NCI-H2227 (cell line): ENCODE data around the gene ABCA9.
"Not testable (repeated sequence)": the region's sequence is repeated elsewhere in the genome, so short reads cannot be mapped to it uniquely, and the experiment has no call there.

Experiments
- DNase-seq: peaks from one replicate; lab custom pipeline; 2025; ENCODE audit not compliant: unreplicated experiment; lab: John Stamatoyannopoulos, UW

ABCA9 gene, protein sequence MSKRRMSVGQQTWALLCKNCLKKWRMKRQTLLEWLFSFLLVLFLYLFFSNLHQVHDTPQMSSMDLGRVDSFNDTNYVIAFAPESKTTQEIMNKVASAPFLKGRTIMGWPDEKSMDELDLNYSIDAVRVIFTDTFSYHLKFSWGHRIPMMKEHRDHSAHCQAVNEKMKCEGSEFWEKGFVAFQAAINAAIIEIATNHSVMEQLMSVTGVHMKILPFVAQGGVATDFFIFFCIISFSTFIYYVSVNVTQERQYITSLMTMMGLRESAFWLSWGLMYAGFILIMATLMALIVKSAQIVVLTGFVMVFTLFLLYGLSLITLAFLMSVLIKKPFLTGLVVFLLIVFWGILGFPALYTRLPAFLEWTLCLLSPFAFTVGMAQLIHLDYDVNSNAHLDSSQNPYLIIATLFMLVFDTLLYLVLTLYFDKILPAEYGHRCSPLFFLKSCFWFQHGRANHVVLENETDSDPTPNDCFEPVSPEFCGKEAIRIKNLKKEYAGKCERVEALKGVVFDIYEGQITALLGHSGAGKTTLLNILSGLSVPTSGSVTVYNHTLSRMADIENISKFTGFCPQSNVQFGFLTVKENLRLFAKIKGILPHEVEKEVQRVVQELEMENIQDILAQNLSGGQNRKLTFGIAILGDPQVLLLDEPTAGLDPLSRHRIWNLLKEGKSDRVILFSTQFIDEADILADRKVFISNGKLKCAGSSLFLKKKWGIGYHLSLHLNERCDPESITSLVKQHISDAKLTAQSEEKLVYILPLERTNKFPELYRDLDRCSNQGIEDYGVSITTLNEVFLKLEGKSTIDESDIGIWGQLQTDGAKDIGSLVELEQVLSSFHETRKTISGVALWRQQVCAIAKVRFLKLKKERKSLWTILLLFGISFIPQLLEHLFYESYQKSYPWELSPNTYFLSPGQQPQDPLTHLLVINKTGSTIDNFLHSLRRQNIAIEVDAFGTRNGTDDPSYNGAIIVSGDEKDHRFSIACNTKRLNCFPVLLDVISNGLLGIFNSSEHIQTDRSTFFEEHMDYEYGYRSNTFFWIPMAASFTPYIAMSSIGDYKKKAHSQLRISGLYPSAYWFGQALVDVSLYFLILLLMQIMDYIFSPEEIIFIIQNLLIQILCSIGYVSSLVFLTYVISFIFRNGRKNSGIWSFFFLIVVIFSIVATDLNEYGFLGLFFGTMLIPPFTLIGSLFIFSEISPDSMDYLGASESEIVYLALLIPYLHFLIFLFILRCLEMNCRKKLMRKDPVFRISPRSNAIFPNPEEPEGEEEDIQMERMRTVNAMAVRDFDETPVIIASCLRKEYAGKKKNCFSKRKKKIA (N-terminal part only)

DNA sequence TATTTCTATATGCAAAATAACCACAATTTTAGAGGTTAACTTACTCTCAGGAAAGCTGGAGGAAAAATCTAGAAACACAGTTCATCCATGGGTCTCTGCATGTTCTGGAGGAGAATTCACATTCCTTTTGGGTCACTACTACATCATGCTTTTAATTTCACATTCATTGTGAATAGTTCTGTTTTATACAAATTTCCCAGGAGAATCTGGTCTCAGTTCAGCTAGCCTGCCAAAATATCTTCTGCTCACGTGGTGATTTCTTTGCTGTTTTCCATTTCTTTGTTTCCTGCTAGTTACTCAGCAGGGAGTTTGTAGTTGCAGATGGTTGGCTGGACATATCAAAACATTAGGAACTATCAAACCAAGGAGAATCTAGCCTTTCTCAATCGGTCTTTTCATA, at the start of gene ABCA9:
Gene ABCA9, minus strand, starts transcription at position 106 of the 400 bp plus-strand sequence. CDS start 9,801 bp downstream, outside the sequence.
- DNase-seq, result no peak

DNA sequence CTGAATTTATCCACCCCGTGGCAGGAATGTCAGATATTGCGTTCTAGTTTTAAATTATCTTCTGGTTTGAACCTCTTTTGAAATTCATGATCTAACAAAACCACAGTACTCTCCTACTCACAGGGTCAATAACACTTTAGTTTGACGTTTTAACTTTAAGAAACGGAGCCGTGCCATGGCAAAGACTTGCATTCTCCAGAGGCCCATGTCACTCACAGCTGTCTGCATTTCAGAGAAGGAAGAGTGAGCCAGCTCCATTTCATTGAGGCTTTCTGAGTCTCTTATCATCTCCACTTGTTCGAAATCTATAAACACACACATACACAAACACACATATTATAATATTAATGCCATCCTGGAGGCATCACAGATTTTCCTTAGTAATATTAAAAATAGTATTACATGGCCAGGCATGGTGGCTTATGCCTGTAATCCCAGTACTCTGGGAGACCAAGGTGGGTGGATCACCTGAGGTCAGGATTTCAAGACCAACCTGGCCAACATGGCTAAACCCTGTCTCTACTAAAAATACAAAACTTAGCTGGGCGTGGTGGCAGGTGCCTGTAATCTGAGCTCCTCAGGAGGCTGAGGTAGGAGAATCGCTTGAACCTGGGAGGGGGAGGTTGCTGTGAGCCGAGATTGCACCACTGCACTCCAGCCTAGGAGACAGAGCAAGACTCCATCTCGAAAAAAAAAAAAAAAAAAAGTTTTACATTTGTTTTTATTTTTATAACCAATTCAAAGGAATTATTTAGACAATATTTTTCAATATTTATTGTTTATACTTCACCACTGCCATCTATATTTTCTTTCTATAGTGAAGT, 45.4 kb upstream of the ABCA9 start:
- no peak for DNase-seq

DNA sequence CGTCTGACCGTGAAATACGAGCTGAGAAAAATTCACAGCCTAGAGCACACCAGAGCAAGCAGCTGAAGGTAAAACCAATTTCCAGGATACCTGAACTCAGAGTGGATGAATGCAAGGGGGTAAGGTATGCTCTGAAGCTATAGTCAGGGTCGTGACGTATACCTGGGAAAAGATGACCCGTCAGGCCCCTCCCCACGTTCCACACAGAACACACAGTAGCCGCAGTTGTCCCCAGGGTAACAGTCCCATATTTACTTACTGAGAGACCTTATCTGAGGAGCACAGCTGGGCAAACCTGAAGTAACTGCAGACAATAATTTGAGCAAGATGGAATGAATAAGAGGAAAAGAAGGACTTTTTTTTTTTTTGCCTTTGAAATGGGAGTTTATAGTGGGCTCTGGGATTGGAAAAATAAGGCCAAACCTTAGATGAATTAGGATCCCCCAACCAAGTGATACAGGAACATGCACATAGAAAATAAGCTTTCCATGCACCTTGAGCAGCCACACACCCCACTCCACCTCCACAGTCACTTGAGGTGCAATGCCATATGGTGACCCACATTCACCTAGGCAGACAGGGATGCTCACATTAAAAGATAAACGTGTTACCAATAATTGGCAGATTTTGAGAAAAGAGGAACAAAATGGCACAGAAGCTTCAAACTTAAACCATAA, 43.0 kb upstream of the ABCA9 start:
- no peak for DNase-seq

DNA sequence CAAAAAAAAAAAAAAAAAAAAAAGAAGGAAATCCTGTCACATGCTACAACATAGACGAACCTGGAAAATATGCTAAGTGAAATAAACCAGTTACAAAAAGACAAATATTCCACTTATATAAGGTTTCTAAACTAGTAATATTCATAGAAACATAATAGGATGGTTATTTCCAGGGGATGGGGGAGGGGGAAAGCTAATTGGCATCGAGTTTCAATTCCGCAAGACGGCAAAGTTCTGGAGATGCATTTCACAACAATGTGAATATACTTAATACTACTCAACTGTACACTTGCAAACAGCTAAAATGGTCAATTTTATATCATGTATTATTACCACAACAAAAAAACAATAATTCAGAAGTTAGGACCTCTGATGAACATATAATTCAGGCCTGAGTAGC, 37.9 kb upstream of the ABCA9 start:
- no peak for DNase-seq

DNA sequence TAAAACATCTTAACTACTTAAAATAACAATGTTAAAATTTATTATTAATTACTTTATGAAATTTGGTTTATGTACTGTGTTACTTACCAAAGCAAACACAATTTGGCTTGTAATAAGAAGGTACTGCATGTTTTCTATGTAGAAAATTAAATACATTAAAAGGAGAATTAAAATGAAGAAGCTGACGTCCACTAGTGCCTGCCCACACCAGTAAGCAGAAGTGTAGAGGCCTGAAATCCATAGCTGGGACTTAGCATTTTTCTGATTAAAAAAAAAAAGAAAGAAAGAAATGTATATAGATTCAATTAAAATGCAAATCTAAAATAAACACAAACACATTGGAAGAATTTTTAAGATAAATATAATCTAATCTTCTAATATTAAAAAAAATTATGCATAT, 35.8 kb upstream of the ABCA9 start:
- no peak for DNase-seq

DNA sequence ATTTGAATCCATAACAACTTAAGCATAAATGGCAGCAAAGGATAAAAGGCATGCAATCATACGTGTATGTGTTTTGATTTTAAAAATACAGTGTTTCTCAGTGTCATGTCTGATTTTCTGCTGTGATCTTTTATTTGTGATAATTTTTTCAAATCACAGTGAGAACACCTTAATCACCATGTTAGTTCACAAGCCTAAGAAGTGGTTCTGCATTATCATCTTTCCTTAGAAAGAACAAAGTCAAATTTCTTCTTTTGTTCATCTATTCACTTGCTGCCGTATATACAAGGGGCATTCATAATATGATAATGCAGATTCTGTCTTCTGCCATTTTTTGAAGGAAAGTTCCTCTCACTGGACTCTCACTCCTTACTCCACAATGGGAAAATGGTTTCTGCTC, 33.3 kb upstream of the ABCA9 start:
- DNase-seq, result no peak

DNA sequence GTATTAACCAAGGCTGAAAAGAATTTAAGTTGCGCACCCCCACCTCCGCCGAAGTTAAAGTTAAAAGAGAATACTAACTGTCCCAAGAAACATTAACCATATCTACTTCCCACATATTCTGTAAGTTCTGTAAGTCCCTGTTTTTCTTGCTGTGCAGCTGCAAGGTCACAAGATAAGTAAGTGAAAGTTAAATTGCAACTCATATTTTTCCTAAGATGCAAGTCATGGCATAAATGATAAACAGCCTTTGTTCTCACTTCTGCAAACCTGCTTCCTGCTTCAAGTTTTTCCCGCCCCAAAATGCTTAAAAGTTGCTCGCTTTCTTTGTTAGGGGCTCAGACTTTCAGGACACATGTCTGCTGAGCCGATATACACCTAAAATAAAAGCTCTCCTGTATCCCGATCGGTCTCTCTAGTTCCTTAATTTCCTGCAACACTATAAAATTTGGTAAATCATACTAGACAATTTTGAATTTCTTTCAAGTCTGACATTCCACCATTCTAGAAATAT, 32.6 kb upstream of the ABCA9 start:
- DNase-seq, result no peak

DNA sequence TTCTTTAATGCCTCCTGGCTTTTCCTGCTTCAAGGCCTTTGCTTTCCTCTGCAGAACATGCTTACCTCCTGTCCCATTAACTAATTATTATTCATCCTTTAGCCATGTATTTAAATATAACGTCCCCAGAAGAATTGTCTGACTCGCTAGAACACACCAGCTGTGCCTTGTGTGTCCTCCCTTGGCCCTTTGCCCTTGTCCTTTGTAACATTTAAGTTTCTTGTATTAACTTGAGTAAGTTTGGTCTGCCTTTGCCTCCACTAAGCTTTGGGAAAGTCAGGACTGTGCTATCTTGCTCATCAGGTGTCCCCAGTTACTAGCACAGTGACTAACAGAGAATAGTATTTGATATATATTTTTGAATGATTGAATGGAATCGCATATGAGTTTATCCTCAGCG, 29.6 kb upstream of the ABCA9 start:
- DNase-seq, result no peak

DNA sequence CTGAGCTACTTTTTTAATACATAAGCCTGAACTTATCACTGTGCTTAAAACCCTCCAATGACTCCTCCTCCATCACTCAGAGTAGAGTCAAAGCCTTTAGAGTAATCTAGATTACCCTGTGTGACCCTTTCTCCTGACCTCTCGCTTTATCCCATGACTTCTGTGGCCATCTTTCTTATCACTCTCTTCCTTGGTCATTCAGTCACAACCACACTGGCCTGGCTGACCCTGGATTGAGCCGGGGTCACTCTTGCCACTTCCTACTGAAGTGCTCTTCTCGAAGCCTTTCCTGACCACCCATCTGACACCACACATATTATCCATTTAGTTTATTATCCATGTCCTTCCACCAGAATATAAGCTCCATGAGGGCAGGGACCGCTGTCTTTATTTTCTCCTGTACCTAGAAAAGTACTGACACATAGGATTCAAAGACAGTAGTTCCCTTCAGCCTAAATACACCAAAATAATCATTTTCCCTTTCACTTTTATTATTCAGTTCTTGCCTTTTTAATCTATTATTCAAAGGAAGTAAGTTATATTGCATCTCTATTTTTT, 28.0 kb upstream of the ABCA9 start:
- DNase-seq, result no peak

DNA sequence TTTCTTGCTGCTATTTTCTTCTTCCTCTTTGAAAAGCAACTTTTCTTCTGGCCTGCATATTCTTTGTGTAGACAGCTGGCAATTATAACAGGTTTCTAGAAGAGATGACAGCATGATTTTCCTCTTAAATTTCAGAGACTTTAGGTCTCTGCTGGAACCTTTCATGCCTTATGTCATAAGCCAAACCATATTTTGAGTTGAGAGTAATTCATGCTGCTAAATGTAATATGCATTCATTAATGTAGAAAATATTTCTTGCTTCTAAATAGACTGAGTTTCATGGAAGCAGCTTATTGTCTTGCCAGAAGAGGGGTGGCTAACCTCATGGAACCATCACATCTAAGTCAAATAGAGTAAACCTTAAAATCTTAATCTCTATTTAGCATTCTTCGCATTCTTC, 25.9 kb upstream of the ABCA9 start:
- DNase-seq, result no peak

DNA sequence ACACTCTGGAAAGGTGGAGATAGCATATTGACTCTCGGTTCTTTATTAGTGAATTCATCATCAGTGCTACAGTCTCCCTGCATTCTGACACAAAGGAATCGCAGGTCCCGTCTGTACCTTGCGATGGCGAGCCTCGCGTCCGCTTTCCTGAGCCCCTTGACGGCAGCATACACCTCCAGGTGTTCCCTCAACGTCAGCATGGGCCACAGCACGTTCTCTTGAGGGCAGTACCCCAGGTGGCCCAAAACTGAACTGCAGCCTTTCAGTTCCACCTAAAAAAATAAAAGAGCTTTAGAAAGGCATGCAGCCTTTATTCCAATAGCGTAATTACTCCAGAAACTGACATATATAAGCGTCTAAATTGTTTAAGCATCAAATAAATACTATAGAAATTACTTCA, 24.2 kb upstream of the ABCA9 start:
- DNase-seq, result no peak

DNA sequence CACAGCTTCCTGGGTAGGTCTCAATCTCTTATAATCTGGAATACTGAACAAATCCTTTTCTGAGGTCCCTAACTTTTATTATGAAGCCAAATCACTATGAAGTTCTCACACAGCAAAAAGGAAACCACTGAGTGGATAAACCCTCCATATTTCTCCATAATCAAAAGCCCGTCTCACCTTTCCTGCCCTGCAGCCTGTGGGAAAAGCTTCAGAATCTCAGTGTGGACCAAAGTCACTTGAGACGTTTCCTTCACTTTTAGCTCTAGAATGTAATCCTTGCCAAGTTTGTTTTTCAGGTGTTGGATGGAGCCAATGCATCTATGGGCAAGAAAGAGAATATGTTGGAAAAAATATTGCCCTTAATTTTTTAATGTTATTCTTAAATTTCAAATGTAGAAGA, 22.0 kb upstream of the ABCA9 start:
- no peak for DNase-seq

DNA sequence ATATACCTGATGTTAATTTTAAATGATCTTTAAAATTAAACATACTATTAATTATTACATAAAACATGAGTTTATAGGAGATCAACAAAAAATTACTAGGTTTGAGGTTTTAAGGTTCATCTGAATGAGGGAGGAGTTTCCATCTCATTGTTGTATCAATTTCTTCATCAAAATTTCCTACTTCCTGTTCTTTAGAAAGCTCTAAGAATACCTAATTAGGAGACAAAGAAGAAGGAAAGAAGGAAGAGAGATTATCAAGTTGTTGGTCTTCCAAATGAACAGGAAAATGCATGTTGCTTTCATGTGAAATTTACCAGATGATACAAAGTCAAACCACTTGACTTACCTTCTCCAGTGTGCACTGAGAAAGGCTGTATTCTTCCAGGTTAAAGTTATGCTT, 18.1 kb upstream of the ABCA9 start:
- DNase-seq, result no peak

DNA sequence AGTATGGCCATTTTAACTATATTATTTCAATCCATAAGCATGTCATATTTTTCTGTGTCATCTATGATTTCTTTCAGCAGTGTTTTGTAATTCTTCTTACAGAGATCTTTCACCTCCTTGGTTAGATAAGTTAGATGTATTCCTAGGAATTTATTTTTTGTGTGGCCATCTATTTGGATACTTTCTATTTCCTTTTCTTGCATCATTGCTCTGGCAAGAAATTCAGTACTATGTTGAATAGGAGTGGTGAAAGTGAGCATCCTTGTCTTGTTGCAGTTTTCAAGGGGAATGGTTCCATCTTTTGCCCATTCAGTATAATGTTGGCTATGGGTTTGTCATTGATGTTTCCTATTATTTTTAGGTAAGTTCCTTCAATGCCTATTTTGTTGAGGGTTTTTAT, 15.1 kb upstream of the ABCA9 start:
- no peak for DNase-seq

DNA sequence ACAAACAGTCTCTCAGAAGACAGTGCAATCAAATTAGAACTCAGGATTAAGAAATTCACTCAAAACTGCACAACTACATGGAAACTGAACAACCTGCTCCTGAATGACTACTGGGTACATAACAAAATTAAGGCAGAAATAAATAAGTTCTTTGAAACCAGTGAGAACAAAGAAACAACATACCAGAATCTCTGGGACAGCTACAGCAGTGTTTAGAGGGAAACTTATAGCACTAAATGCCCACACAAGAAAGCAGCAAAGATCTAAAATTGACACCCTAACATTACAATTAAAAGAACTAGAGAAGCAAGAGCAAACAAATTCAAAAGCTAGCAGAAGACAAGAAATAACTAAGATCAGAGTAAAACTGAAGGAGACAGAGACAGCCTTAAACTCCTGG, 12.7 kb upstream of the ABCA9 start:
- DNase-seq, result not testable (repeated sequence)

DNA sequence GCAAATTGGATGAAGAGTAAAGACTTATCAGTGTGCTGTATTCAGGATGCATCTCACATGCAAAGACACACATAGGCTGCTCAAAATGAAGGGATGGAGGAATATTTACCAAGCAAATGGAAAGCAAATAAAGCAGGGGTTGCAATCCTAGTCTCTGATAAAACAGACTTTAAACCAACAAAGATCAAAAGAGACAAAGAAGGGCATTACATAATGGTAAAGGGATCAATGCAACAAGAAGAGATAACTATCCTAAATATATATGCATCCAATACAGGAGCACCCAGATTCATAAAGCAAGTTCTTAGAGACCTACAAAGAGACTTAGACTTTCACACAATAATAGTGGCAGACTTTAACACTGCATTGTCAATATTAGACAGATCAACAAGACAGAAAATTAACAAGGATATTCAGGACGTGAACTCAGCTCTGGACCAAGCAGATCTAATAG, 12.1 kb upstream of the ABCA9 start:
- not testable (repeated sequence) for DNase-seq

DNA sequence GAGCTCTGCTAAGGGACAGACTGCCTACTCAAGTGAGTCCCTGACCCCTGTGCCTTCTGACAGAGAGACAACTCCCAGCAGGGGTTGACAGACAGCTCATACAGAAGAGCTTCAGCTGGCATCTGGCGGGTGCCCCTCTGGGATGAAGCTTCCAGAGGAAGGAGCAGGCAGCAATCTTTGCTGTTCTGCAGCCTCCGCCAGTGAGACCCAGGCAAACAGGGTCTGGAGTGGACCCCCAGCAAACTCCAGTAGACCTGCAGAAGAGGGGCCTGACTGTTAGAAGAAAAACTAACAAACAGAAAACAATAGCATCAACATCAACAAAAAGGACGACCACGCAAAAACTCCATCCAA, 10.5 kb upstream of the ABCA9 start:
- DNase-seq, result not testable (repeated sequence)

DNA sequence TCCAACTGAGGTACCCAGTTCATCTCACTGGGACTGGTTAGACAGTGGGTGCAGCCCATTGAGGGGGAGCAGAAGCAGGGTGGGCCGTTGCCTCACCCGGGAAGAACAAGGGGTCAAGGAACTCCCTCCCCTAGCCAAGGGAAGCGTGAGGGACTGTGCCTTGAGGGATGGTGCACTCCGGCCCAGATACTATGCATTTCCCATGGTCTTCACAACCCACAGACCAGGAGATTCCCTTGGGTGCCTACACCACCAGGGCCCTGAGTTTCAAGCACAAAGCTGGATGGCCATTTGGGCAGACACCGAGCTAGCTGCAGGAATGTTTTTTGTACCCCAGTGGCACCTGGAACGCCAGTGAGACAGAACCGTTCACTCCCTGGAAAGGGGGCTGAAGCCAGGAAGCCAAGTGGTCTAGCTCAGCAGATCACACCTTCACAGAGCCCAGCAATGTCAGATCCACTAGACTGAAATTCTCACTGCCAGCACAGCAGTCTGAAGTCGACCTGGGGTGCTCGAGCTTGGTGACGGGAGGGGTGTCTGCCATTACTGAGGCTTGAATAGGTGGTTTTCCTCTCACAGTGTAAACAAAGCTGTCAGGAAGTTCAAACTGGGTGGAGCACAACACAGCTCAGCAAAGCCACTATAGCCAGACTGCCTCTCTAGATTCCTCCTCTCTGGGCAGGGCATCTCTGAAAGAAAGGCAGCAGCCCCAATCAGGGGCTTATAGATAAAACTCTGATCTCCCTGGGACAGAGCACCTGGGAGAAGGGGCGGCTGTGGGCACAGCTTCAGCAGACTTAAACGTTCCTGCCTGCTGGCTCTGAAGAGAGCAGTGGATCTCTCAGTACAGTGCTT, 9.9 kb upstream of the ABCA9 start:
- DNase-seq, result not testable (repeated sequence)
